H9 (cell line): ENCODE results near the gene SAG. TPM values are rescaled to one million over a fixed set of nuclear protein-coding genes. Genes with fewer than 3 reads are reported as not detected.

Experiments used
- DNase-seq: peaks from one replicate; pipeline ENCODE4 v3.0.0-alpha.2; 2017
- H2AFZ ChIP-seq: one replicate; pipeline ENCODE4 v1.6.1; 2013; ENCODE audit warnings: mild to moderate bottlenecking, low read length, control low read depth, moderate library complexity
- H2AK5ac ChIP-seq: 2 replicates; pipeline ENCODE4 v1.6.1; 2013; ENCODE audit warnings: low read length, control low read depth, mixed read lengths; ENCODE audit not compliant: insufficient read length
- H2BK120ac ChIP-seq: one replicate; pipeline ENCODE4 v1.6.1; 2013; ENCODE audit warnings: low read depth, mild to moderate bottlenecking, low read length, control low read depth, inconsistent platforms; ENCODE audit not compliant: poor library complexity, severe bottlenecking
- H2BK12ac ChIP-seq: 2 replicates; pipeline ENCODE4 v1.6.1; 2013; ENCODE audit warnings: low read length, control low read depth, mixed read lengths, low read depth; ENCODE audit not compliant: insufficient read length
- H2BK15ac ChIP-seq: 2 replicates; pipeline ENCODE4 v1.6.1; 2013; ENCODE audit warnings: low read depth, low read length, control low read depth
- H2BK20ac ChIP-seq: one replicate; pipeline ENCODE4 v1.6.1; 2013; ENCODE audit warnings: low read depth, mild to moderate bottlenecking, low read length, control low read depth, inconsistent platforms; ENCODE audit not compliant: poor library complexity, severe bottlenecking
- H2BK5ac ChIP-seq: 2 replicates; pipeline ENCODE4 v1.6.1; 2013; ENCODE audit warnings: low read length, control low read depth, mixed read lengths; ENCODE audit not compliant: insufficient read length
- H3K14ac ChIP-seq: 2 replicates; pipeline ENCODE4 v1.6.1; 2013; ENCODE audit warnings: low read length, control low read depth; ENCODE audit not compliant: insufficient read depth
- H3K18ac ChIP-seq: 2 replicates; pipeline ENCODE4 v1.6.1; 2013; ENCODE audit warnings: low read depth, mild to moderate bottlenecking, mixed read lengths, low read length, control low read depth; ENCODE audit not compliant: insufficient read length
- H3K23ac ChIP-seq: 2 replicates; pipeline ENCODE4 v1.6.1; 2013; ENCODE audit warnings: low read length, control low read depth, mixed read lengths, low read depth; ENCODE audit not compliant: insufficient read length
- H3K23me2 ChIP-seq: 2 replicates; pipeline ENCODE4 v1.6.1; 2013; ENCODE audit warnings: low read depth, mild to moderate bottlenecking, mixed read lengths, low read length, control low read depth; ENCODE audit not compliant: insufficient read length, poor library complexity, severe bottlenecking
- H3K27ac ChIP-seq: 2 replicates; pipeline ENCODE4 v1.5.1; 2013; ENCODE audit warnings: low read length, control low read depth, mixed read lengths, low read depth; ENCODE audit not compliant: insufficient read length
- H3K27me3 ChIP-seq: 2 replicates; pipeline ENCODE4 v1.6.1; 2013; ENCODE audit warnings: low read length, control low read depth, inconsistent platforms; ENCODE audit not compliant: insufficient read depth
- H3K4ac ChIP-seq: 2 replicates; pipeline ENCODE4 v1.6.1; 2013; ENCODE audit warnings: low read depth, mild to moderate bottlenecking, control low read depth, inconsistent platforms, low read length, moderate library complexity
- H3K4me1 ChIP-seq: 2 replicates; pipeline ENCODE4 v1.6.1; 2013; ENCODE audit warnings: low read length, control low read depth, inconsistent platforms; ENCODE audit not compliant: insufficient read depth
- H3K4me2 ChIP-seq: 2 replicates; pipeline ENCODE4 v1.6.1; 2013; ENCODE audit warnings: low read length, control low read depth, mixed read lengths; ENCODE audit not compliant: insufficient read length, insufficient read depth
- H3K56ac ChIP-seq: 2 replicates; pipeline ENCODE4 v1.6.1; 2013; ENCODE audit warnings: low read depth, mild to moderate bottlenecking, mixed read lengths, low read length, control low read depth; ENCODE audit not compliant: insufficient read length
- H3K79me1 ChIP-seq: 2 replicates; pipeline ENCODE4 v1.6.1; 2013; ENCODE audit warnings: low read depth, mild to moderate bottlenecking, moderate library complexity, low read length, control low read depth, inconsistent platforms; ENCODE audit not compliant: insufficient read depth, poor library complexity, severe bottlenecking
- H3K79me2 ChIP-seq: 2 replicates; pipeline ENCODE4 v1.6.1; 2013; ENCODE audit warnings: low read length, control low read depth, inconsistent platforms; ENCODE audit not compliant: insufficient read depth
- H3K9ac ChIP-seq: 2 replicates; pipeline ENCODE4 v1.6.1; 2013; ENCODE audit warnings: low read length, control low read depth, mixed read lengths; ENCODE audit not compliant: insufficient read length; ENCODE audit errors: extremely low read depth
- H3K9me3 ChIP-seq: one replicate; pipeline ENCODE4 v1.6.1; 2013; ENCODE audit warnings: low read depth, low read length, inconsistent platforms; ENCODE audit not compliant: control insufficient read depth
- H3T11ph ChIP-seq: one replicate; pipeline ENCODE4 v1.6.1; 2013; ENCODE audit warnings: mild to moderate bottlenecking, low read length, control low read depth, inconsistent platforms
- H4K20me1 ChIP-seq: one replicate; pipeline ENCODE4 v1.6.1; 2013; ENCODE audit not compliant: control insufficient read depth, insufficient read length, insufficient read depth
- H4K5ac ChIP-seq: 2 replicates; pipeline ENCODE4 v1.6.1; 2013; ENCODE audit warnings: low read depth, mild to moderate bottlenecking, mixed read lengths, low read length, control low read depth; ENCODE audit not compliant: insufficient read length
- H4K8ac ChIP-seq: replicated peaks from 2 replicates; pipeline ENCODE4 v1.6.1; 2013; ENCODE audit warnings: low read length, control low read depth, mixed read lengths, low read depth; ENCODE audit not compliant: insufficient read length
- H4K91ac ChIP-seq: 2 replicates; pipeline ENCODE4 v1.6.1; 2013; ENCODE audit warnings: low read depth, mild to moderate bottlenecking, moderate library complexity, mixed read lengths, low read length, control low read depth; ENCODE audit not compliant: insufficient read length
- H3K27ac Mint-ChIP-seq, 3 experiments: 2 replicates in 2 of 3; 3 replicates in 1 of 3; pipeline ENCODE4 v1.8.0; 2020 to 2021; ENCODE audit warnings: mixed read lengths in 3 of 3, mild to moderate bottlenecking in 1 of 3, moderate library complexity in 1 of 3
- H3K27me3 Mint-ChIP-seq: 2 replicates; pipeline ENCODE4 v1.8.0; 2021; ENCODE audit warnings: low read depth, mild to moderate bottlenecking, moderate library complexity, mixed read lengths
- H3K36me3 Mint-ChIP-seq, 3 experiments: 2 replicates in 2 of 3; 3 replicates in 1 of 3; pipeline ENCODE4 v1.8.0; 2020 to 2021; ENCODE audit warnings: low read depth in 3 of 3, mixed read lengths in 3 of 3; ENCODE audit not compliant: insufficient read depth in 1 of 3
- H3K4me1 Mint-ChIP-seq, 2 experiments: 2 replicates each; pipeline ENCODE4 v1.8.0; 2020; ENCODE audit warnings: mixed read lengths in 2 of 2
- H3K4me3 Mint-ChIP-seq, 2 experiments: 2 replicates in 1 of 2; 3 replicates in 1 of 2; pipeline ENCODE4 v1.8.0; 2020 to 2021; ENCODE audit warnings: mild to moderate bottlenecking in 2 of 2, mixed read lengths in 2 of 2, moderate library complexity in 1 of 2
- H3K9me3 Mint-ChIP-seq, 2 experiments: 2 replicates in 1 of 2; 3 replicates in 1 of 2; pipeline ENCODE4 v1.8.0; 2020; ENCODE audit warnings: mild to moderate bottlenecking in 2 of 2, mixed read lengths in 2 of 2, moderate library complexity in 1 of 2
- WGBS: extraction: QIAGEN DNeasy Blood & Tissue Kit; methylation state at CpG from one replicate; pipeline ENCODE4 v1.1.7; 2013; ENCODE audit warnings: missing lambda C conversion rate, low lambda C conversion rate, mixed read lengths; ENCODE audit not compliant: insufficient read length; ENCODE audit errors: extremely low coverage; 5-methylcytosine and 5-hydroxymethylcytosine counted together
- total RNA-seq: library from RNA; stranded (reverse); gene quantifications from 2 replicates; pipeline ENCODE4 v1.2.1, GENCODE V29; 2021
- TF ChIP-seq, protein P1 (sequence below): fragments of 200-600 bp; sonication (generic); conservative IDR thresholded peaks from 3 replicates; pipeline ENCODE4 v1.8.0; 2021; ENCODE audit warnings: antibody characterized with exemption, mild to moderate bottlenecking

Gene SAG
- total RNA-seq, 1 experiment from 2014 or later, result not detected

DNA sequence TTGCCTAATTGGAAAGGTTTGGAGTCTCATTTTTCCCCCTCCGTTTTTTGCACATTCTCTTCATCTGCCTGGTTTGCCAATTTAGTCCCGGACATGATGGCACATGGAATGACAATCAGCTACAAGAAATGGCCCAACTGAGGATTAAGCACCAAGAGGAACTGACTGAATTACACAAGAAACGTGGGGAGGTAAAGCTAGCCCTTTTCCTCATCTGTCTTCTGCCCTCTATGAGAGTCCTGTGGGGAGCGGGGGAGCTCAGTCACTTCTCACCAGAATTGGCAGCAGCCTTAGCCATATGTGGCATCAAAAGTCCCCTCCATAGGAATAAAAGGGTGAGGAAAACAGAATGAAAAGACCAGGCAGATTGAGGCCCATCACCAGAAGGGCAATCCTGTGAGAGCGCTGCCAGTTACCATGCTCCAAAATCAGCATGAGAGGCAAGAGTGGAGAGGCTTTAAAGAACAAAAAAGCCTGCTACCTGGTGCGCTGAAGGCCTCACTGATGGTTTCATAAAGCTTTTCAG, 44.5 kb upstream of the SAG start:
- Histone ChIP-seq H4K91ac (no peak overlapping the region), H3K79me1 (peaks cover 7% of the 10 kb centered on the region), H2BK12ac (no peak overlapping the region), H3K4me2 (no peak overlapping the region), H3K18ac (no peak overlapping the region), H3T11ph (no peak overlapping the region), H3K9ac (no peak overlapping the region), H2BK120ac (no peak overlapping the region), H3K14ac (no peak overlapping the region), H3K27me3 (no peaks in the 10 kb centered on the region), H3K4me1 (no peaks in the 10 kb centered on the region), H3K23me2 (no peaks in the 10 kb centered on the region), H3K9me3 (no peaks in the 10 kb centered on the region), H3K4ac (no peak overlapping the region), H4K20me1 (no peaks in the 10 kb centered on the region), H3K27ac (no peak overlapping the region), H2AFZ (no peak overlapping the region), H3K23ac (no peak overlapping the region), H4K8ac (no peak overlapping the region), H2BK20ac (no peak overlapping the region), H2AK5ac (no peak overlapping the region), H4K5ac (no peak overlapping the region), H3K56ac (no peak overlapping the region), H2BK5ac (no peak overlapping the region), H2BK15ac (no peak overlapping the region), H3K79me2 (no peaks in the 10 kb centered on the region; the same call in 1 of the 2 replicates)
- H3K27me3 Mint-ChIP-seq, result no peaks in the 10 kb centered on the region
- TF ChIP-seq, protein P1, sequence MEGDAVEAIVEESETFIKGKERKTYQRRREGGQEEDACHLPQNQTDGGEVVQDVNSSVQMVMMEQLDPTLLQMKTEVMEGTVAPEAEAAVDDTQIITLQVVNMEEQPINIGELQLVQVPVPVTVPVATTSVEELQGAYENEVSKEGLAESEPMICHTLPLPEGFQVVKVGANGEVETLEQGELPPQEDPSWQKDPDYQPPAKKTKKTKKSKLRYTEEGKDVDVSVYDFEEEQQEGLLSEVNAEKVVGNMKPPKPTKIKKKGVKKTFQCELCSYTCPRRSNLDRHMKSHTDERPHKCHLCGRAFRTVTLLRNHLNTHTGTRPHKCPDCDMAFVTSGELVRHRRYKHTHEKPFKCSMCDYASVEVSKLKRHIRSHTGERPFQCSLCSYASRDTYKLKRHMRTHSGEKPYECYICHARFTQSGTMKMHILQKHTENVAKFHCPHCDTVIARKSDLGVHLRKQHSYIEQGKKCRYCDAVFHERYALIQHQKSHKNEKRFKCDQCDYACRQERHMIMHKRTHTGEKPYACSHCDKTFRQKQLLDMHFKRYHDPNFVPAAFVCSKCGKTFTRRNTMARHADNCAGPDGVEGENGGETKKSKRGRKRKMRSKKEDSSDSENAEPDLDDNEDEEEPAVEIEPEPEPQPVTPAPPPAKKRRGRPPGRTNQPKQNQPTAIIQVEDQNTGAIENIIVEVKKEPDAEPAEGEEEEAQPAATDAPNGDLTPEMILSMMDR, result no peak
- WGBS, result no CpG with 5 or more reads among the region's 6 CpGs
- H3K4me3 Mint-ChIP-seq, result no peak overlapping the region
- H3K9me3 Mint-ChIP-seq, result no peaks in the 10 kb centered on the region
- H3K4me1 Mint-ChIP-seq, result no peaks in the 10 kb centered on the region; a peak in 1 of 4 replicates
- H3K27ac Mint-ChIP-seq, result no peak overlapping the region
- no peak for DNase-seq
- H3K36me3 Mint-ChIP-seq, result peaks cover 50 to 98% (median 81%) of the 10 kb centered on the region in 3 experiments; a peak in 6 of 7 replicates
